OCI-LY1 (cell line): Measurements from ENCODE around the gene STK38L.

Experiments used
- H2AFZ ChIP-seq: fragments of 200-600 bp; sonication (generic), shearing (Covaris generic); 2 replicates; pipeline ENCODE4 v1.6.0; 2014; ENCODE audit warnings: antibody characterized with exemption, mild to moderate bottlenecking, low read length
- H3F3A ChIP-seq: fragments of 200-600 bp; sonication (generic), shearing (Covaris generic); 2 replicates; pipeline ENCODE4 v1.6.0; 2014; ENCODE audit warnings: mild to moderate bottlenecking, antibody characterized with exemption, low read length, moderate library complexity; ENCODE audit not compliant: insufficient read depth
- H3K27ac ChIP-seq: fragments of 200-600 bp; sonication (generic); 2 replicates; pipeline ENCODE4 v1.5.1; 2014; ENCODE audit warnings: low read length, mixed run types, mild to moderate bottlenecking, low read depth; ENCODE audit not compliant: poor library complexity, severe bottlenecking
- H3K27me3 ChIP-seq: fragments of 200-600 bp; sonication (generic); 2 replicates; pipeline ENCODE4 v1.6.0; 2014; ENCODE audit warnings: antibody characterized with exemption, mild to moderate bottlenecking, low read length, moderate library complexity; ENCODE audit not compliant: insufficient read depth
- H3K36me3 ChIP-seq: fragments of 200-600 bp; sonication (generic); 2 replicates; pipeline ENCODE4 v1.6.1; 2014; ENCODE audit warnings: mild to moderate bottlenecking, antibody characterized with exemption, low read length, moderate library complexity, mixed read lengths; ENCODE audit not compliant: insufficient read depth
- H3K4me1 ChIP-seq: fragments of 200-600 bp; sonication (generic); 2 replicates; pipeline ENCODE4 v1.5.1; 2014; ENCODE audit warnings: mild to moderate bottlenecking, low read length, moderate library complexity; ENCODE audit not compliant: insufficient read depth, severe bottlenecking
- H3K4me2 ChIP-seq: fragments of 200-600 bp; sonication (generic), shearing (Covaris generic); 2 replicates; pipeline ENCODE4 v1.6.1; 2014; ENCODE audit warnings: low read length
- H3K4me3 ChIP-seq: fragments of 200-600 bp; sonication (generic); 2 replicates; pipeline ENCODE4 v1.5.1; 2014; ENCODE audit warnings: low read length, low read depth, mild to moderate bottlenecking, mixed read lengths; ENCODE audit not compliant: poor library complexity, severe bottlenecking
- H3K79me2 ChIP-seq: fragments of 200-600 bp; shearing (Covaris generic); 2 replicates; pipeline ENCODE4 v1.6.1; 2016; ENCODE audit warnings: mixed run types, low read length, mixed read lengths; ENCODE audit not compliant: insufficient read depth
- H3K9ac ChIP-seq: fragments of 200-600 bp; sonication (generic), shearing (Covaris generic); 2 replicates; pipeline ENCODE4 v1.6.1; 2014; ENCODE audit warnings: mild to moderate bottlenecking, low read length, mixed read lengths
- H3K9me2 ChIP-seq: fragments of 200-600 bp; sonication (generic), shearing (Covaris generic); 2 replicates; pipeline ENCODE4 v1.6.1; 2014; ENCODE audit warnings: low read depth, mild to moderate bottlenecking, low read length, mixed read lengths
- H3K9me3 ChIP-seq: fragments of 200-600 bp; shearing (Covaris generic); 2 replicates; pipeline ENCODE4 v1.6.1; 2014; ENCODE audit warnings: low read length, mixed read lengths
- H4K20me1 ChIP-seq: fragments of 200-600 bp; sonication (generic), shearing (Covaris generic); 2 replicates; pipeline ENCODE4 v1.6.0; 2016; ENCODE audit warnings: mild to moderate bottlenecking, low read length; ENCODE audit not compliant: insufficient read depth
- CTCF ChIP-seq: fragments of 200-600 bp; sonication (generic), shearing (Covaris generic); IDR thresholded peaks from 2 replicates; pipeline ENCODE4 v1.5.1; 2017; ENCODE audit warnings: mild to moderate bottlenecking, antibody characterized with exemption, low read length, moderate library complexity, mixed read lengths
- EZH2 ChIP-seq: fragments of 200-600 bp; sonication (generic), shearing (Covaris generic); IDR thresholded peaks from 2 replicates; pipeline ENCODE4 v1.8.0; 2017; ENCODE audit warnings: borderline replicate concordance, mixed run types, mild to moderate bottlenecking, antibody characterized with exemption, low read length, moderate library complexity, mixed read lengths

STK38L gene

GRCh38 chr12:27303139-27304111 lies 59.3 kb downstream of the STK38L start:
- H3K9ac ChIP-seq: no peak overlapping the region
- H3K4me2 ChIP-seq: no peak overlapping the region
- no peaks in the 10 kb centered on the region for H4K20me1 ChIP-seq
- 0 out of 2 replicates have a peak, but pooled peaks cover 8% of the 10 kb centered on the region for H3F3A ChIP-seq
- no peak overlapping the region for H2AFZ ChIP-seq
- no peak overlapping the region for H3K27ac ChIP-seq
- no peaks in the 10 kb centered on the region for H3K79me2 ChIP-seq
- H3K4me3 ChIP-seq: no peak overlapping the region
- TF ChIP-seq CTCF (no peak), EZH2 (no peak)
- H3K4me1 ChIP-seq: no peaks in the 10 kb centered on the region
- peaks cover 3% of the 10 kb centered on the region; the same call in 1 of the 2 replicates for H3K9me3 ChIP-seq
- peaks cover 25% of the 10 kb centered on the region for H3K36me3 ChIP-seq
- H3K27me3 ChIP-seq: no peaks in the 10 kb centered on the region
- H3K9me2 ChIP-seq: no peaks in the 10 kb centered on the region

GRCh38 chr12:27304856-27305255 lies 60.8 kb downstream of the STK38L start:
- TF ChIP-seq CTCF: no peak
- no peak for TF ChIP-seq EZH2
- H3K4me3 ChIP-seq: no peak overlapping the region
- H2AFZ ChIP-seq: no peak overlapping the region
- H3K27ac ChIP-seq: no peak overlapping the region
- no peaks in the 10 kb centered on the region for H3K27me3 ChIP-seq
- H3K36me3 ChIP-seq: peaks cover 22% of the 10 kb centered on the region; the same call in 1 of the 2 replicates
- H3K4me1 ChIP-seq: no peaks in the 10 kb centered on the region
- no peaks in the 10 kb centered on the region for H3K9me3 ChIP-seq
- H3K79me2 ChIP-seq: no peaks in the 10 kb centered on the region
- H4K20me1 ChIP-seq: no peaks in the 10 kb centered on the region
- H3K9me2 ChIP-seq: no peaks in the 10 kb centered on the region
- no peak overlapping the region for H3K9ac ChIP-seq
- H3K4me2 ChIP-seq: no peak overlapping the region
- H3F3A ChIP-seq: 0 out of 2 replicates have a peak, but pooled peaks cover 8% of the 10 kb centered on the region

- Histone ChIP-seq H3K36me3 (peaks cover 20% of the 10 kb centered on the region; the same call in 1 of the 2 replicates), H3K79me2 (no peaks in the 10 kb centered on the region), H3F3A (0 out of 2 replicates have a peak, but pooled peaks cover 8% of the 10 kb centered on the region), H4K20me1 (no peaks in the 10 kb centered on the region), H3K4me1 (no peaks in the 10 kb centered on the region), H3K9me2 (no peaks in the 10 kb centered on the region), H2AFZ (no peak overlapping the region), H3K9me3 (no peaks in the 10 kb centered on the region), H3K4me3 (no peak overlapping the region), H3K4me2 (no peak overlapping the region), H3K27ac (no peak overlapping the region), H3K27me3 (no peaks in the 10 kb centered on the region), H3K9ac (no peak overlapping the region)
- TF ChIP-seq CTCF (peak; percentile 49), EZH2 (no peak)
Measured at GRCh38 chr12:27305673-27306456, 61.8 kb downstream of the STK38L start.
